Stomach (tissue), 9 donors: ENCODE data around the gene MEGF8. TPM values are rescaled to one million over a fixed set of nuclear protein-coding genes. Genes with fewer than 3 reads are reported as not detected.

Experiments used
- DNase-seq, 2 donors: peaks; one replicate each; pipeline versions ENCODE4 v3.0.0 to v3.0.0-alpha.2; 2013 to 2019
- H3K27ac ChIP-seq, 5 donors: fragments of 200-600 bp in 4 of 5; sonication (generic) in 4 of 5; one replicate each; pipeline ENCODE4 v1.5.1; 2013 to 2019; ENCODE audit warnings: mild to moderate bottlenecking in 1 of 5, moderate library complexity in 1 of 5
- H3K27me3 ChIP-seq, 3 donors: fragments of 200-600 bp; sonication (generic); one replicate each; pipeline ENCODE4 v1.5.1; 2017 to 2019; ENCODE audit warnings: mixed run types in 1 of 3
- H3K36me3 ChIP-seq, 4 donors: fragments of 200-600 bp; sonication (generic); 1 replicate in 3 of 4; 2 replicates in 1 of 4; pipeline ENCODE4 v1.5.1; 2016 to 2019
- H3K4me1 ChIP-seq, 4 donors: fragments of 200-600 bp; sonication (generic); one replicate each; pipeline ENCODE4 v1.5.1; 2016 to 2019
- H3K4me3 ChIP-seq, 4 donors: fragments of 200-600 bp; sonication (generic) in 3 of 4; one replicate each; pipeline ENCODE4 v1.5.1; 2016 to 2019; ENCODE audit warnings: mild to moderate bottlenecking in 1 of 4
- H3K9me3 ChIP-seq, 4 donors: fragments of 200-600 bp; sonication (generic); one replicate each; pipeline ENCODE4 v1.5.1; 2016 to 2019
- EP300 ChIP-seq: sonication (generic); formaldehyde crosslinking; IDR thresholded peaks from one replicate; pipeline ENCODE4 v1.6.1; 2017; ENCODE audit warnings: antibody characterized with exemption
- POLR2A ChIP-seq, 4 donors: fragments of 450-650 bp; IDR thresholded peaks; one replicate each; pipeline ENCODE4 v1.6.1; 2016; ENCODE audit warnings: antibody characterized with exemption in 4 of 4, control low read depth in 2 of 4, mild to moderate bottlenecking in 1 of 4, moderate library complexity in 1 of 4
- POLR2AphosphoS5 ChIP-seq, 3 donors: sonication (generic); formaldehyde crosslinking; IDR thresholded peaks; one replicate each; pipeline ENCODE4 v1.6.1; 2016; ENCODE audit warnings: antibody characterized with exemption in 3 of 3
- WGBS, 5 donors: extraction: QIAGEN DNeasy Blood & Tissue Kit in 3 of 5; methylation state at CpG; one replicate each; pipeline versions ENCODE4 v1.1.5 to v1.1.7; 2013 to 2018; 5-methylcytosine and 5-hydroxymethylcytosine counted together
- intact Hi-C: fragments of 100-400 bp; cut with DNase I; formaldehyde crosslinking; loops from one replicate; pipeline ENCODE4 v1.15.1; 2023; ENCODE audit warnings: low total_unique reads
- polyA plus RNA-seq, 3 donors: library from polyadenylated mRNA; stranded (reverse); fragments of 200-250 nt; gene quantifications; one replicate each; pipeline ENCODE4 v1.2.3, GENCODE V29; 2013
- total RNA-seq, 5 donors: library from RNA; depleted of rRNA; stranded (reverse); fragments of >200 nt; gene quantifications; one replicate each; pipeline versions ENCODE4 v1.1.0 to v1.2.3, GENCODE V29; 2014 to 2016
- TF ChIP-seq, protein P1 (sequence below), 7 experiments: fragments of 450-650 bp in 4 of 7; fragments of 200-600 bp in 3 of 7; sonication (generic) in 3 of 7; IDR thresholded peaks; one replicate each; pipeline ENCODE4 v1.5.1; 2016 to 2019; ENCODE audit warnings: antibody characterized with exemption in 7 of 7, control low read depth in 2 of 7, mild to moderate bottlenecking in 1 of 7
- donor health status: healthy with polysubstance abuse.
- donor health status: Bipolar disorder and iron deficiency.
- donor health status: healthy.

MEGF8 gene
- total and polyA plus RNA-seq, 8 donors = 2.6 to 46.3 (median 12.3) TPM

DNA sequence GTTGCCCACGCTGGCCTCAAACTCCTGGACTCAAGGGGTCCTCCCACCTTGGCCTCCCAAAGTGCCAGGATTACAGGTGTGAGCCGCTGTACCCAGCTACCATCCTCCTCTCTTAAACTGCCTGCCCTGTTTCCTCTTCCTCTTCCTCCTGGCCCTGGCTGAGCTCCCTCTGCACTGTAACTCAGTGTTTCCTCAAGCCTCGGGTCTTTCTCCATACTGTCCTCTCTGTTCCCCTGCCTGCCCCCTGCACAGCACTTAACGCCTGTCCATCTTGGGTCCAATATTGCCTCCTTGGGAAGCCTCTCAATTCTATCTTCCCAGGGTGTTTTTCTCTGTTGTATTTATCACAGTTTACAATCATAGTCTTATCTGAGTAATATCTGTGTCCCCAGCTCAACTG is 95.7 kb downstream of the MEGF8 start:
- Histone ChIP-seq H3K27ac (peak overlapping the region in 2 of 5 donors; percentile 22 to 81), H3K27me3 (peaks cover 0 to 24% (median 0%) of the 10 kb centered on the region in 3 donors), H3K36me3 (no peaks in the 10 kb centered on the region), H3K4me3 (no peak overlapping the region), H3K9me3 (no peaks in the 10 kb centered on the region), H3K4me1 (peaks cover 13 to 52% (median 33%) of the 10 kb centered on the region in 4 donors)
- intact Hi-C loops = no loop called here
- no peak for DNase-seq
- WGBS, 5 donors = 76 to 87% (median 83%) methylated on average over 4 of the region's 4 CpGs
- TF ChIP-seq, protein P1, sequence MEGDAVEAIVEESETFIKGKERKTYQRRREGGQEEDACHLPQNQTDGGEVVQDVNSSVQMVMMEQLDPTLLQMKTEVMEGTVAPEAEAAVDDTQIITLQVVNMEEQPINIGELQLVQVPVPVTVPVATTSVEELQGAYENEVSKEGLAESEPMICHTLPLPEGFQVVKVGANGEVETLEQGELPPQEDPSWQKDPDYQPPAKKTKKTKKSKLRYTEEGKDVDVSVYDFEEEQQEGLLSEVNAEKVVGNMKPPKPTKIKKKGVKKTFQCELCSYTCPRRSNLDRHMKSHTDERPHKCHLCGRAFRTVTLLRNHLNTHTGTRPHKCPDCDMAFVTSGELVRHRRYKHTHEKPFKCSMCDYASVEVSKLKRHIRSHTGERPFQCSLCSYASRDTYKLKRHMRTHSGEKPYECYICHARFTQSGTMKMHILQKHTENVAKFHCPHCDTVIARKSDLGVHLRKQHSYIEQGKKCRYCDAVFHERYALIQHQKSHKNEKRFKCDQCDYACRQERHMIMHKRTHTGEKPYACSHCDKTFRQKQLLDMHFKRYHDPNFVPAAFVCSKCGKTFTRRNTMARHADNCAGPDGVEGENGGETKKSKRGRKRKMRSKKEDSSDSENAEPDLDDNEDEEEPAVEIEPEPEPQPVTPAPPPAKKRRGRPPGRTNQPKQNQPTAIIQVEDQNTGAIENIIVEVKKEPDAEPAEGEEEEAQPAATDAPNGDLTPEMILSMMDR (IDR thresholded peaks at IDR 0.05) = no peak
- TF ChIP-seq POLR2AphosphoS5 (IDR thresholded peaks at IDR 0.05) (no peak), EP300 (no peak), POLR2A (IDR thresholded peaks at IDR 0.05) (no peak)

DNA sequence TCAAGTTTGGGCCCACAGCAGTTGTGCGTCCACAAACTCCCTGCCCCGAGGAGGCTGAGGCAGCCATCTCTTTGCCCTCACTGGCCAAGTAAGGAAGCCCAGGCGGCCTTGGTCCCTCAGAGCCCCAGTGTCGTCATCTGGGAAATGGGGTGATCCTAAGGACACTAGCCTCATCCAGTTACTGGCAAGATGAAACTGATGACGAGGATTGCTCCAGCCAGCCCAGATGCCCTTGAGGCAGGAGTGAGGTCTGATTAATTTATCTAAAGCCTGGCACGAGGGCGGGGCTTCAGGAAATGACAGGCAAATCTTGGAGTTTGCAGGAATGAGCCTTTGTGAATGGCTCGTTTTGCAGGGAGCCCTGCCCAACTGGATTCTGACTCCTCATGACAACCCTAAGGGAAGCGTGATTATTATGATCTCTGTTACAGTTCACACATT is 96.2 kb downstream of the MEGF8 start:
- Histone ChIP-seq H3K4me1 (peaks cover 13 to 52% (median 33%) of the 10 kb centered on the region in 4 donors), H3K27me3 (peaks cover 0 to 24% (median 0%) of the 10 kb centered on the region in 3 donors), H3K4me3 (no peak overlapping the region), H3K27ac (peak overlapping the region in 4 of 5 donors; percentile 63 to 81 (median 78)), H3K9me3 (no peaks in the 10 kb centered on the region), H3K36me3 (no peaks in the 10 kb centered on the region)
- WGBS, 5 donors = 53 to 62% (median 56%) methylated on average over 9 of the region's 9 CpGs
- no peak for TF ChIP-seq POLR2A (IDR thresholded peaks at IDR 0.05)
- no peak for TF ChIP-seq EP300
- TF ChIP-seq, protein P1 (IDR thresholded peaks at IDR 0.05) = no peak
- no peak for TF ChIP-seq POLR2AphosphoS5 (IDR thresholded peaks at IDR 0.05)
- DNase-seq = peak; percentile 50 to 53
- intact Hi-C loops = no loop called here

DNA sequence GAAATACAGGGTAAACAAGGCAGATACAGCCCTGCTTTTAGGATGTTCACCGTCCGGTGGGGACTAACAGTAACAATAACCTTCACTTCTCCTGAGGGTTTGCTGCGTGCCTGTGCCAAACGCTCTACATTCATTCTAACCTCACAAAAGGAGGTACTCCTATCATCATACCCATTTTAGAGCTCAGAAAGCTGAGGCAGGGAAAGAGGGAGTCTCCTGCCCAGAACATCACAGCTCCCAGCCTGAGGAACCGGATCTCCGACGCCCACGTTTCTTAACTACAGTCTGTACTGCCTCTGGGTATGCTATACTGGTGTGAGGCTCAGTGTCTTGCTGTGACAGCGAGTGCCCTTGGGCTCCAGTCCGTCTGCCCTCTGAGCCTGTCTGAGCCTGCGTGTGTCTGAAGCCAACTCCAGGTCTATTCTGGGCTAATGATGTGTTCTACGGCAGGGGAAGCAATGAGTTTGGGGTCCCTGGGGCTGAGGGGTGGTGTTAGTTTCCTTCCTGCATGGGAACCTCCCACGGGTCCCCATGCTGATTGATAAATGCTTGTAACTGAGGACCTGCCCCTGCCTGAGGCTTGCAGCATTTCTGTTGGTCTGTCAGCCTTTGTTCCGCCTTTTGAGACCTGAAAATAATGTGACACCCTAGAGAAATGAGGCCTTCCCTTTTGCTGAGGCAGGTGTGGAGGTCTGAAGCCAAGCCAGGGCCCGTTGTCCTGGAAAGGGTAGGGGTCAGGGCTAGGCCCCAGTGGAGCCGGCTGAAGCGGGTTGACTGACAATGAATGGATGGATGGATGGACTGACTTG is 96.9 kb downstream of the MEGF8 start:
- H3K27ac ChIP-seq = peak overlapping the region; percentile 62 to 81 (median 77)
- peak overlapping the region; percentile 61 to 81 (median 64) for H3K4me3 ChIP-seq
- no peak for TF ChIP-seq POLR2A (IDR thresholded peaks at IDR 0.05)
- TF ChIP-seq, protein P1 (IDR thresholded peaks at IDR 0.05) = no peak
- TF ChIP-seq POLR2AphosphoS5 (IDR thresholded peaks at IDR 0.05) = no peak
- TF ChIP-seq EP300 = no peak
- H3K4me1 ChIP-seq = peaks cover 13 to 54% (median 33%) of the 10 kb centered on the region in 4 donors
- 52 to 67% (median 65%) methylated on average over 15 to 17 of the region's 17 CpGs for WGBS, 5 donors
- intact Hi-C loops = no loop called here
- H3K9me3 ChIP-seq = no peaks in the 10 kb centered on the region
- peaks cover 0 to 4% (median under 1%) of the 10 kb centered on the region in 4 donors for H3K36me3 ChIP-seq
- DNase-seq = no peak
- H3K27me3 ChIP-seq = peaks cover 0 to 24% (median 0%) of the 10 kb centered on the region in 3 donors

DNA sequence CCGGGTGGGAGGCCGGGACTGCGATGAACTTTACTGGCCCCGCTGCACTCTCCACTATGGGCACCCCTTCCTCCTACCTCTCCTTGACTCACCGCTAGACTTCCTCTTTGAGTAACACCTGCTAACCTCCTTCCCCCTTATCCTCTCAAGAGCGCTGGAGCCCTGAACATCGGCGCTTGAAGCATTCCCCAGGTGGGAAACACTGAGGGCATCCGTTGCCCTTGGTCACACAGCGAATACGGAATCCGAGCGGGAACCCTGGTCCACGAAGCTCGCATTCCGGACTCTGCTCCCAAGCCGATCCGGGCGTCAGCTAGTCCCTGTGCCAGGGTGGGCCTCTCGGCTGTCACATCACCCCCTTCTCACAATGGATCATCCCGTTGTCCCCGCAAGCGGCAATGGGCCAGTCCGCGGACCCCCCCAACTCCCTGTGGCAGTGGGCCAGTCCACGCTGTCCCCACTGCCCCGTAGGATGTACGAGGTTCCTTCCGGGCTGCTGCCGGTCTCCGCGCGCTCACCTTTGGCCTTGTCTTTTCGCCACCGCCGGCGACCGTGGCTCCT is 97.5 kb downstream of the MEGF8 start:
- H3K27ac ChIP-seq = peak overlapping the region; percentile 62 to 81 (median 77)
- peaks cover 13 to 59% (median 33%) of the 10 kb centered on the region in 4 donors for H3K4me1 ChIP-seq
- H3K9me3 ChIP-seq = no peaks in the 10 kb centered on the region
- DNase-seq = peak in 1 of 2 donors; percentile 82
- WGBS, 5 donors = 1 to 8% (median 6%) methylated on average over 31 to 38 of the region's 38 CpGs
- H3K4me3 ChIP-seq = peak overlapping the region; percentile 61 to 81 (median 64)
- TF ChIP-seq, protein P1 (IDR thresholded peaks at IDR 0.05) = no peak
- TF ChIP-seq EP300 = no peak
- intact Hi-C loops = no loop called here
- peaks cover 0 to 24% (median 0%) of the 10 kb centered on the region in 3 donors for H3K27me3 ChIP-seq
- H3K36me3 ChIP-seq = peaks cover 0 to 11% (median 4%) of the 10 kb centered on the region in 4 donors
